Adrenal gland (tissue), 5 donors: ENCODE data around the gene NUP210L.

Source experiments
- POLR2A ChIP-seq, 2 donors: fragments of 450-650 bp; IDR thresholded peaks; one replicate each; pipeline ENCODE4 v1.6.1; 2017; ENCODE audit warnings: antibody characterized with exemption in 2 of 2, mild to moderate bottlenecking in 2 of 2, moderate library complexity in 1 of 2
- TF ChIP-seq, protein P1 (sequence below), 6 experiments: fragments of 450-650 bp in 4 of 6; fragments of 200-600 bp in 2 of 6; sonication (generic) in 1 of 6; IDR thresholded peaks; 1 replicate in 5 of 6; 2 replicates in 1 of 6; pipeline versions ENCODE4 v1.5.1 to v1.8.0; 2016 to 2021; ENCODE audit warnings: antibody characterized with exemption in 6 of 6, mild to moderate bottlenecking in 2 of 6, moderate library complexity in 1 of 6
- donor health status: DM: no; HTN: no; CAD: no.

DNA sequence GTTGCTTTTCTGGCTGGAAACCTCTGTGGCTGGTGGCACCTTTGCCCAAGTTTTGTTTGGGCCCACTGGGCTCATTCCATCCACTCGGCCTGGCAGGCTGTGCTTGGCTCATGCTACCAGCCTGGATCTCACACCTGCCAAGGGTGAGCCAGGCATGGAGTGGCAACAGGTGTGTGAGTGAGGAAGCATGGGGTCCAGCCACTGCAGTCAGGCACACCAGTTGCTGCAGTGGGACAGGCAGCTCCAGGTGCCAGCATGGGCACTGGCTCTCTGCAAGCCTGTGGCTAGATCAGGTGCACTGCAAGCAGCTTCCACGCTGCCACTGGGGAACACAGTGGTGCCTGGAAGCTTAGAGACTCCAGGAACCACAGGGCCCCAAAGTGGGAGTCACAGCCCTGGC, 57.0 kb downstream of the NUP210L start:
- TF ChIP-seq, protein P1, sequence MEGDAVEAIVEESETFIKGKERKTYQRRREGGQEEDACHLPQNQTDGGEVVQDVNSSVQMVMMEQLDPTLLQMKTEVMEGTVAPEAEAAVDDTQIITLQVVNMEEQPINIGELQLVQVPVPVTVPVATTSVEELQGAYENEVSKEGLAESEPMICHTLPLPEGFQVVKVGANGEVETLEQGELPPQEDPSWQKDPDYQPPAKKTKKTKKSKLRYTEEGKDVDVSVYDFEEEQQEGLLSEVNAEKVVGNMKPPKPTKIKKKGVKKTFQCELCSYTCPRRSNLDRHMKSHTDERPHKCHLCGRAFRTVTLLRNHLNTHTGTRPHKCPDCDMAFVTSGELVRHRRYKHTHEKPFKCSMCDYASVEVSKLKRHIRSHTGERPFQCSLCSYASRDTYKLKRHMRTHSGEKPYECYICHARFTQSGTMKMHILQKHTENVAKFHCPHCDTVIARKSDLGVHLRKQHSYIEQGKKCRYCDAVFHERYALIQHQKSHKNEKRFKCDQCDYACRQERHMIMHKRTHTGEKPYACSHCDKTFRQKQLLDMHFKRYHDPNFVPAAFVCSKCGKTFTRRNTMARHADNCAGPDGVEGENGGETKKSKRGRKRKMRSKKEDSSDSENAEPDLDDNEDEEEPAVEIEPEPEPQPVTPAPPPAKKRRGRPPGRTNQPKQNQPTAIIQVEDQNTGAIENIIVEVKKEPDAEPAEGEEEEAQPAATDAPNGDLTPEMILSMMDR (IDR thresholded peaks at IDR 0.05): no peak
- no peak for TF ChIP-seq POLR2A (IDR thresholded peaks at IDR 0.05)
